NCI-H748 (cell line): Measurements from ENCODE around the gene SGTA.

Experiments used
- DNase-seq: peaks from one replicate; lab custom pipeline; 2025; ENCODE audit not compliant: unreplicated experiment; lab: John Stamatoyannopoulos, UW

SGTA gene

DNA sequence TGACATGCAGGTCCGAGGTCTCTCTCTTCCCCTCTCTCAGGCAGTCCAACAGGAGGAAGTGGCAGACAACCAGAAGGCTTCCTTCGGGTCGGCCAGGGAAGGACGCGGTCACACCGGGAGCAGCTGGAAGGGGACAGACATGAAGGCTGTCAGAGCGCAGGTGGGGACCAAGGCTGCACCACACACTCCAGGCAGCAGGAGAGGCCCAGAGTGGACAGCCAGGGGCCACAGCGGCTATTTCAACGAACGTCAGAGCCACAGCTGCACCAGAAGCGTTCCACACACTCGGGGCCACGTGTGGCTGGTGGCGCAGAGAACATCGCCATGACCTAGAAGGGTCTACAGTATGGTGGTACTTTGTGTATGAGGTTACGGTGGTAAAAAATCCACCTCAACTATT is 27.3 kb downstream of the SGTA start:
- no peak for DNase-seq

GRCh38 chr19:2755448-2755705 is 27.7 kb downstream of the SGTA start:
- no peak for DNase-seq

DNA sequence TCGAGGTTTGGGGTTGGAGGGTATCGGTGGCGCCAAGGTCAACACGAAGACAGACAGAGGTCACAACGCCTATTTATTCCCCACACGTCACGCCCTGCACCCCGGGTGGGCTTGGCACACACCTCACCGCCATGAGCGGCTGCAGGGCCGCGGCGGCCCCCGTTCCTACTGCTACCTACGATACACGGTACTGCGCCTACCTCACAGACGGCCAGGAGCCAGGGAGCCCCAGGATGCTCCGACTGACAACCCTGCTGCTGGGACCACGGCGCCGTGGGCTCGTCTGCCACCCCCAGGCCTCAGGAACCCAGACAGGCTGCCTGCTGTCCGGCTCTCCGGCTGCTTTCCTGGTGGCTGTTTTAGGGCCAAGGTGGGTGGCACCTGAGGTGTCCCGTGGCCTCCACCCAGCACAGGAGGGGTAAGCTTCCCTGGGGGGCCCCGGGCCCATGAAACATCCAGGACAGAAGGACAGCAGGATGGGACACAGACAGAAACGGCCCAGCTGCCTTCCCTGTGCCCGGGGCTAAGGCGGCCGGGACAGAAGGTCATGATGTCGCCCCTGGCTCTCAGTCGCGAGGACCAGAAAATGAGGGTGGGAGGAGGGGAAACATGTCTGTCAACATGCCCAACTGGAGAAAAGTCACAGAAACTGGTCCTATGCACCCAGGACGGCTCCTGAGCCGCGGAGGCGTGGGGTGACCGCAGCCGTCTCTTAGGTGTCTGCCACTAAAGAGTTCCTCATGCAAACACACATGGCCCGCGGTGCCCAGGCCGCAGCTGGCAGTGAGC is 28.2 kb downstream of the SGTA start:
- no peak for DNase-seq

GRCh38 chr19:2751438-2751830 is 31.6 kb downstream of the SGTA start:
- DNase-seq = no peak

GRCh38 chr19:2750808-2751437 is 32.1 kb downstream of the SGTA start:
- DNase-seq = no peak

DNA sequence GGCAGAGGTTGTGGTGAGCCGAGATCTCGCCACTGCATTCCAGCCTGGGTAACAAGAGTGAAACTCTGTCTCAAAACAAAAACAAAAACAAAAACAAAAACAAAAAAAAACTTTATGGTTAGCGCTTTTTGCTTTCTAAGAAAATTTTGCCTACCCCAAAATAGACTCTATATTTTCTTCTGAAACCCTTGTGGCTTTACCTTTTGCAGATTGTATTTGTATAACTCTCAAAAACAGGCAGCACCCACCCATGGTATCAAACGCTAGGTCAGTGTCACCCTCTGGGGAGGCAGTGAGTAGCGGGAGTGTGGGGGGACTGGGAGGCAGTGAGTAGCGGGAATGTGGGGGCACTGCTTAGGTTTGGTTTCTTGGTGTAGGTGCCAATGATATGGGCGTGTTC is 35.7 kb downstream of the SGTA start:
- no peak for DNase-seq

- DNase-seq = no peak
Observed at GRCh38 chr19:2744113-2744512, 39.0 kb downstream of the SGTA start.

GRCh38 chr19:2743099-2743498 is 40.0 kb downstream of the SGTA start:
- DNase-seq = no peak

DNA sequence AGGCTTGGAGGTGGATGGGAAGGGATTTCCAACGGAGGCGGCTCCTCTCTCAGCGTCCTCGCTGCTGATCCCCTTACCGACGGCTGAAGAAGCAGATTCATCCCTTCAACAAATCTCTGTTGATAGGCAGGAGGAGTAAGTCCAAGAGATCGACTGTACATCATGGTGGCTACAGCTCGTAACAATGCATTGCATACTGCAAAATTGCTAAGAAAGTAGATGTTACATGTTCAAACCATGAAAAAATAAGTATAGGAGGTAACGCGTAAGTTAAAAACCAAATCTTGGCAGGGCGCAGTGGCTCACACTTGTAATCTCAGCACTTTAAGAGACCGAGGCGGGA is 42.8 kb downstream of the SGTA start:
- DNase-seq = no peak

DNA sequence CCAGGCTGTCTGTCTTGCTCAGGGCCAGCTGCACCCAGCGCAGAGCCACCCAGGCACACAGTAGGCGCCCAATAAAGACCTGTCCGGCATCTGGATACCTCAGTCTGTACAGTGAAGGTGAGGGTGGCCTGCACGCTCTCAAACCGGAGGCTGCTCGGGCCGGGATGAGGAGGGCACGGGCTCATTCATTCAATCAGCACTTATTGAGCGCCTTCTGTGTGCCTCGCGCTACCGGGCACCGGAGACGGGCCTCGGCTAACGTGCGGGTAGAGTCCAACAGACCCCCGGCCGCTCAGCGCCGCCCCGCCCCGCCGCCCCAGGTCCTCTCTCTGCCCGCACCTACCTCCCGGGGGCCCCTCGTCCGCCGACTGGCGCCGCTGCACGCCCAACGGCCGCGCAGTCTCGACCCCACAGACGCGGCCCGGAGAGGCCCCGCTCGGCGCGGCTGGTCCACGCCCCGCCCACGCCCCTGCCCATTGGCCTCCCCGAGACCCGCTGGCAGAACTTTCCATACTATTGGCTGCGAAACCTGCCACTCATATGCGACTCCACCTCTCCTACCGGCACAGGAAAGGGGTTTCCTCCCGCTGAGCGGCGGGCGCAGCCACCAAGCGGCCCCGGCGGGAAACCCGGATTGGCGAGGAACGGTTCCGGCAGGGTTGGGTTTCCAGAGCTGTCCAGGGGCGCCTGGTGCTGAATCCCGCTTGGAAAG is 43.3 kb downstream of the SGTA start, which contains the start of gene SLC39A3:
SLC39A3 (minus strand) TSS at position 416 of the 712 bp plus-strand sequence. CDS start 2,760 bp downstream, outside the sequence.
- peak; percentile 93 for DNase-seq

GRCh38 chr19:2736550-2737190 is 46.4 kb downstream of the SGTA start:
- no peak for DNase-seq

GRCh38 chr19:2735374-2735773 is 47.7 kb downstream of the SGTA start:
- DNase-seq = no peak

DNA sequence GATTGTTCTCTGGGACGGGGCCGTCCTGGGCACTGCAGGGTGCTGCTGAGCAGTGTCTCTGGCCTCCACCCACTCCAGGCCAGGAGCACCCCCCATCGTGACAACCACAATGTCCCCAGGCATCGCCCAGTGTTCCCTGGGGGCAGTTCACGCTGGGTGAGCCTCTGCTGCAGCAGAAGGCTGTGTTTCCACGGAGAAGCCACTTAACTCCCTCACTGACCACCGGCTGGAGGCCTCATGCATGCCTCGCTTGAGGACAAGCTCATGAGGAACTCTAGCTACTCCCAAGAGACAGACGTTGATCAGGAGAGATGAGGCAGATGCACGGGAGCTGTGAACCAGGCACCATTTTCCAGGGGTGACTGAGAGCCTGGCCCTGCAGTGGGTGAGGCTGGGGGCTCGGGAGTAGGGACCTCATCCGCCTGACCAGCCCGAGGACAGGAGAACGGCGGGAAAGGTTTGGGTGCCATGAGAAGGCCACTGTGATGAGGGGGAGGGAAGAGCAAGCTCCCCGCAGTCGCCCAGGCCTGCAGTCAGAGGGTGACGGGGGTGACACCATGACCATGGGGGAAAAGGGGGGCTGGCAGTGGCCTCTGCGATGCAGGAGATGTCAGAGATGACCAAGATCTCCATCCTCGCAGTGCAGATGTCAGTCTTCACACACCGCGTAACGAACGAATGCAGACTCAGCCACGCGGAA is 48.3 kb downstream of the SGTA start:
- no peak for DNase-seq

GRCh38 chr19:2733930-2734588 is 49.0 kb downstream of the SGTA start:
- no peak for DNase-seq

DNA sequence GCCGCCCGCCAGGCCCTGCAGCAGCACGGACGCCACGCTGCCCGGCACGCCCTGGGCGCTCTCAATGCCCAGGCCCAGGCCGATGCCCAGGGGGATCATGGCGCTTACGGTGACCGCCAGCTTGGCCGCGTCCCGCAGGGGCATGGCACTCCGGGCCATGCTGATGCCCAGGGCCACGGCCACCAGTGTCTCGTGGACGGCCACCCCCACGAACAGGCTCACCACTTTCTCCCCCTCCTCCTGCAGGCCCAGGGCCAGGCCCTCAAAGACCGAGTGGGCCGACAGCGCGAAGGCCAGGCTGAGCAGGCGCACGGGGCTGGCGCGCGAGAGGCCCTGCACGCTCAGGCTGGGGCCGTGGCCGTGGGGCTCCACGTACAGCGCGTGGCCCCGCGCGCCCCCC is 50.2 kb downstream of the SGTA start:
- no peak for DNase-seq

DNA sequence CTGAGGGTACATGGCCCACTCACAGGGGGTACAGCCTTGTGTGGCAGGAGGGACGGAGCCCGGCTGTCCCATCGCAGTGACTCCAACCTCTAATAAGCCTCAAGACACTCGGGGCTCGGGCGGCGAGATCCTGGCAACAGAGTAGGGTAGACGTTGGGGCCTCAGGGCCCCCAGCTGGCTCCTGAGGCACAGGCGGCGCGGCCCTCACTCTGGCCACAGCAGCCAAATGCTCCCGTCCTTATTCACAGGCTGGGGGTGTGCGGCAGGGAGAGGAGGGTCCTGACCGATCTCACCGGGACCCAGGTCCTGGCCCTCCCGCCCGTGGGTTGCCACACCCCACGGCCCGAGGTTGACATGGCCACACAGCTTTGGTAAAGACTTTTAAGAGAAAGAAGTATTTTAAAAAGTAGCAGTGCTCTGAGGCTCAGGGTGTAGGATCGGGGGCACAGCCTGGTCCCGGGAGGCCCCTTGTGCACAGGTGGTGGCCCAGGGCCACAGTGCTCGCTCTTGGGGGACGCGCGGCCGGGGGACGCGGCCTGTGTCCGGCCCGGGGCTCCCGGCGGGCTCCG is 50.8 kb downstream of the SGTA start:
- DNase-seq = no peak

GRCh38 chr19:2731181-2731995 is 51.7 kb downstream of the SGTA start:
- DNase-seq = no peak

DNA sequence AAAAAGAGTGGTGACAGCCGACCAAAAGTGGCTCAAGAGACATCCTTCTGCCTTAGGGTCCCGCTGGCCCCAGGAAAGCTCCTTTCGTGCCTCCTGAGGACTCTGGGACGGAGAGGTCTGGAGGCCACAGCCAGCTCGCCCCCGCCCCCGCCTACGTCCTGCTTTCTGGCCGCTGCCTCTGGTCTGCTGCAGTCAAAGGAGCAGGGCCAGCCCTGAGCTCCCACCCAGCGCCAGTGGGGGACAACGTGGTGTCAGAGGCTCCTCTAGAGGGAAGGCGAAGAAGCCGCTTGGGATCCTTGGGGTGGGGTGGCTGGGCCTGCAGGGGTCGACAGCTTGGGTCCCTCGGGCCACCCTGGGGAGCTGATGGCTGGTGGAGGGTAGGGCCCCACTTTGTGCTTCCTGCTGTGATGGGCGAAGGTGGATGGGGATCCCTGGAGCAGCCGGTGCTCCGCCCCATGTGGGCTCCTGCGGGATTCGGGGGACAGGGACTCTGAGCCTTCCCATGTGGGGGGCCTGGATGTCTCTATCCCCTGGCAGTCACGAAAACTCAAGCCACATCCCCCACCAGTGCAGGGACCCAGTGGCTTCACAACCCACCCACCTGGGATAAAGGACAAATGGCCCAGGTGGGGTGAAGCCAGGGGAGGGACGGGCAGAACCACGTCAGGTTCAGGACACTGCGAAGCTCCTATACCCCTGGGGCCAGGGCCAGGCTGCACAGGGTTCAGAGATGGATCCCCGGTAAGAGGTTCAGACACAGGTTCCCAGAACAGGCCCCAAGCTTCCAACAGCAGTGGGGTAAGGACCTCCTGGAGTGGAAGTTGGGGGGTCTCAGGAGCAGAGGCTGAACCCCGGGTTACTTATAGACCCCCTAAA is 52.9 kb downstream of the SGTA start:
- DNase-seq = no peak
